Tibial nerve (tissue), 3 donors: ENCODE measurements around the gene KCNA2.

ENCODE experiments used
- CTCF ChIP-seq, 5 experiments: fragments of 200-600 bp in 3 of 5; fragments of 450-650 bp in 2 of 5; sonication (generic) in 3 of 5; IDR thresholded peaks; one replicate each; pipeline ENCODE4 v1.5.1; 2016 to 2019; ENCODE audit warnings: antibody characterized with exemption in 5 of 5, mild to moderate bottlenecking in 3 of 5, moderate library complexity in 2 of 5
- POLR2A ChIP-seq, 2 donors: fragments of 450-650 bp; IDR thresholded peaks; one replicate each; pipeline ENCODE4 v1.6.1; 2017; ENCODE audit warnings: antibody characterized with exemption in 2 of 2, mild to moderate bottlenecking in 2 of 2, moderate library complexity in 2 of 2

GRCh38 chr1:110638556-110638955, 32.4 kb upstream of the KCNA2 start:
- TF ChIP-seq POLR2A (IDR thresholded peaks at IDR 0.05) (no peak), CTCF (IDR thresholded peaks at IDR 0.05) (no peak)
